NCI-H1694 treated with DMSO at 0.1 percent for 48 hours (cell line): ENCODE data around the gene ZNF652.
A peak's percentile ranks its signal among the peaks of the same experiment; 100 is the strongest.
"Not testable (repeated sequence)": the region's sequence is repeated elsewhere in the genome, so short reads cannot be mapped to it uniquely, and the experiment has no call there.

Source experiments
- DNase-seq: peaks from one replicate; lab custom pipeline; 2025; lab: John Stamatoyannopoulos, UW

ZNF652 gene

DNA sequence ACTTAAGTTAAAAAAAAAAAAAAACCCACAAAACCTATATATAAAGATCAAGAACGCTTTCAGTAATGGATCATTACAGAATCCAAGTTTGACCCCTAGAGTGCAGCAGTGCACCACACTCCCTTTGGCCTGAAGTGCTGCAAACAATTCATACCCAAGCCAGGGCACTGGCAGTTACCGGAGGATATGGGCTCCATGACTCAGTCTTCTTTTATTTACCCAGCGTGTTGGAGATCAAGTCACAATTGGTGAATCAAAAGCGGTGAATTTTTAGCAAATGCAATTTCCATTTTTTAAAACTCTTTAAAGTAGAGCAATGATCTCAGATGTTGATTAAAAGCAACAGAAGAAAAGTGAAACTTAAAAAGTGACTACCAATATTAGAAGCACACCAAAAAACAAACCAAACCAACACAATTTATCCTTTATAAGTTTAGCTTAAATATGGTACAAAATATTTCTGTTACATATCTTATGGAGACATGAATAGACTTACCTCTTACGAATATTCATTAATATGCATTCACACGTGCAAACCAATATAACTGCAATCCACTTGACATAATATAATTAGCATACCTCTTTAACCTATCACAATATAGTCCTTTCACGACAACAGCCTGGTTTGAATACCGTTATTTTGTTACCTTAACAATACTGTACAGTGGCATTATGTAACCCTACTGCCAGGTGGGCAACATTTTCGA is 46.3 kb downstream of the ZNF652 start:
- peak; percentile 79 for DNase-seq

DNA sequence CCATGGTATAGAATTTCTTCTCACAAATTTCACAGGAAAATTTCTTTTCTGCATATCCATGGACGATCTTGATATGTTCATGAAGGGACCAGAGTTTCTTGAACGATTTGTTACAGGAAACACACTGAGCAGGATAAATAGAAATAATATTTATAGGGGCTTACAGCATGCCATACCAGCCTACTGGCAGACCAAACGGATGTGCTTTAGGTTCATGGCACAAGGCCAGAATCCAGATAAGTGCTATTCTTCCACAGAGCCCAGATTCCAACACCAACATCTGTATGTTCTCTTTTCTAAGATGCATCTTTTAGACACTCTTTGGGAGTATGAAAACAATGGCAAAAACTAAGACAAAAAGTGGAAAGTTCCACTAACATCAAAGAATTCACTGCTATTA is 49.3 kb downstream of the ZNF652 start:
- DNase-seq = no peak

DNA sequence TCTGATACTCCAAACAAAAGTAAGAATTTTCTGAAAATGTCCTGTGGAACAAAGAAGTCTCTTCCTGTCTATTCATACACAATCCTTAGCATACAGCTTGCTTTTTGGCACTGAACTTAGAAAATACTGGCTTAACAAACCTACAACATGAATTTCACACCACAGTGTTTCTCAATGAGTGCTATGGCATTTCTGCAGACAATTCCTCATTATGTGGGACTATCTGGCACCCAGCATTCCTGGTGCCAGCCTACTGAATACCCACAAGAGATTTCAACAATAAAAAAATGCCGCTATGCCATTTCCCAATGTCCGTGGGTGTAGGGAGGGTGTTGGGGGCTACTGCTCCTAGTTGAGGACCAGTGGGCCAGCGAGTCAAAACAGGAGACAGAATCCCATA is 62.1 kb downstream of the ZNF652 start:
- DNase-seq = no peak

DNA sequence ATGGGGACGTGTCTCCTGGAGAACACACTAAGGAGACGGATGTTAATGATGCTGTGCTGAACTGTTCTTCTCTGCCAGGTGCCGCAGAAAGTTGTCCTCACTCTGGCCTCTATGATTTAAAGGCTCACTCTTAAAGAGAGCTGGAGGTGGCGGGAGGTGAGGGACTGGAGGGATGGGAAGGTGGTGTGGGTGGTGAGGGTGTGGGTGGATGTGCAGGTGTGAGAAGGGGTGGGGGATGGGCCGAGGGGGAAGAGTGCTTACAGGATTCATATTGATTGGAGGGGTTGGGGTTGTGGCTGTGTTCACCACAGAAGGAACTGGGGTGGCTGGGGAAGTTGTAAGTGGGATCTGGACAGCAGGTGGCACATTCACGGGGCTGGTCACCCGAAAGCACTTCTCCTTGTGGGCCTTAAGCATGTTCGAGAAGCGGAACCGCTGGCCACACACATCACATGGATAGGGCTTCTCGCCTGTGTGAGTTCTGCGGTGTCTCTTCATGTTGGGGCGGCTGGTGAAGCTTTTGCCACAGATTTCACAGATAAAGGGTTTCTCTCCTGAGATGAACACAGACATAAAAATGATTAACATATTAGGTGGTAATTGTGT is 63.6 kb downstream of the ZNF652 start:
- DNase-seq = no peak

DNA sequence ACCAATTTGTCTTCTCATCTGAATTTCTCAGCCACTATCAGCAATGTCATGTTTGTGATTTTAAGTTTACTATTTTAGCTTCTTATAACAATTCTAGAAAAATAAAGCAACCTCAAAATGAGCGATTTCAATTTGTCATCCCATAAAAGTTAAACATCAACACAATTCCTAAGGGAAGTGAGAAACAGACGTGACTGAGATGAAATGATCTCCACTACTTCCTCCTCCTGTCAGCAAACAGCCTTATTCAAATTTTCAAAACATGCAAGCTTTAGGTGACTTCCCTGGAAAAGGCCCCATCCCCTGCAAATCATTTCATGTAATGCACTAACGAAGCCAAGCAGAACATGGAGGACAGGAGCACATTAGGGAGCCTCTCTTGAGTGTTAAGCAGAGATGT is 64.9 kb downstream of the ZNF652 start:
- DNase-seq = no peak

DNA sequence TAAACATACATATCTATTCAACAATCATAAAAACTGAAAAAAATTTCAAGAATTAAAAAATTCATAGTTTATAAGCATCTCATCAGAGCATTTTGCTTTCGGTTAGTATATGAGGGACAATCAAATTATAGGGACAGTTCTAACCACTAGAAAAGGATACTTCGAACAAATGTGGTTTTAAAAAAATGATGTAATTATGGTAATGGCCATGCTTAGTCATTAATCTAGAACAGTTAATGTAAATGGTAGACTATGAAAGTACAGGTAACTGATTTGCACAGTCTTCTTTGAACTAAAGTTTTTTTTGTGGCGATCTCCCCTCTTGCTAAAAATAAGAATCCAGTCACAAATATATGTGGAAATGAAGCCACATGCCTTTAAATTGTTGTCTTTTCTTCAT is 67.9 kb downstream of the ZNF652 start:
- DNase-seq = no peak

DNA sequence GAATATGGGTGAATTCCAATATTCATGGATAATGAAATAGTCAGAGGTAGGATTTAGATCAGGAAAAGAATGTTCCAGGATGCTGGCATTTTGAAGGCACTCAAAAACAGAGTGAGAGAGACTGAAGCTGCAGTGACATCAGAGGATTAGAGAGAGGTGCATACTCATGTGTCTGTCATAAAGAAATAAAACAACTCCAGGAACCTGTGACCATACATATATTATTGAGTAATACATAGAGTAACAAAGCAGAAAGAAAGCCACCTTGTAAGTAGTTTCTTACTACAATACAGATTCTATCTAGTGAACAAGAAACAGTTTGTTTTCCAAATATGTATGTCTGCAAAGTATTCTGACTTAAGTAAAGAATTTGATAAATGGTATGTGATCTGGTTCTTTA is 69.1 kb downstream of the ZNF652 start:
- no peak for DNase-seq

DNA sequence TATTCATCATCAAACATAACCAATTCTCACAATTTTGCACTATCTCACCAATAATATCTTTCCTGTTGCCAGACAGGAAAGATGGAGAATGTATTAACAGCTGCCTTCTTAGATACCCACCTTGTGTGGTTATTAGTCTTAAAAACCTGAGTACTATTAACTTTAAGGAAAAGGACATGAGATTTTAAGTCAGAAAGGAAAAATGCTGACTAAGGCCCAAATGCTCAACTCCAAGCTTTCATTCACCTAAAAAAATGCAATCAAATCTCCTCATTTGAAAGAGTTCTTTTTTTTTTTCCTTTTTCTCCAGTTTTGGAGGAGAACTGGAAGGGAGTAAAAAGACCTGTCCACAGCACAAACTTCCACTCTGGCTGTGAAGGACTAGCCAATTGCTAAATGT is 70.1 kb downstream of the ZNF652 start:
- DNase-seq = no peak

DNA sequence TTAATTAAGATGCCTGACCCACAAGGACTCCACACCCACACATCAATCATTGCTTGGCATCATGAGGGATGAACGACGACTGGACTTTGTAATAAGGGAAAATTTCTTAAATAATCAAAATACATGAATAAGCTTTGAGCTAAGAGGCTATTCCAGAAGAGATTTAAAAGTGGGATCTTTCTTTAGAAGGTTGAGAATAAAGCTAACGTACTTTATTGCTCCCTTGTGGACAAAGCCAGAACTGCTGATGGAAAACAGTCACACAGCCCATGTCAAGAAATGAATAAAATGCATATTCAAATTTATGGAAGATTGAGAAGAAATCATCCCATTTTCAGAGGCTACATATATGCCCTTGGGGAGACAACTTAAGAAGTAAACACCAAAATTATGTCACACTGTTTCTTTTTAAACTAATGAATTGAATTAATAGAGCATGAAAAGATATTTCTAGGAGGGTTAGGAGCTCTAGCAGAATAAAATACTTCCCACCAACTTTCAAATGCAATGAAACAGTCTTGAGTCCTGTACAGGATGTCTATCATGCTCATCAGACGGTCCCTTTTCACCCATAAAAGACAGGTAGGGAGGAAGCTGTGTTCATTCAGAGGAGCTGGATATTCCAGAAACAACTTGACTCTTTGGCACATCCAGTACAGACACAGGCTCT is 71.2 kb downstream of the ZNF652 start:
- DNase-seq = peak; percentile 11

DNA sequence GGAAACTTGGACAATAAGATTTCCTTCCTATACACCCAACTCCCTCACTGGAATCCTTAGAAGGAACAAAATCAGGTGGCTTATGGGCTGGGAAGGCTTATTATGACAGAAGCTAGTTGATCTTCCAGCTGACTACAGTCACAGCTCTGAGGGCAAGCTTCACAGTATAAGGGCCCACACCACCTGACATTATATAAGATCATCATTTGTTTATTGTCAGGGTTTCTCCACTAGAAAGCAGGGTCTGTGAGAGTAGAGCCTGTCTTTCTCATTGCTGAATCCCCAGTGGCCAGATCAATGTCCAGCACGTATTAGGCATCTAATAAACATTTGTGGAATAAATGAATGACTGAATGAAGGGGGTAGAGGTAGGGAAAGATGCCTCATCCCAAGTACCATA is 73.7 kb downstream of the ZNF652 start:
- DNase-seq = no peak

DNA sequence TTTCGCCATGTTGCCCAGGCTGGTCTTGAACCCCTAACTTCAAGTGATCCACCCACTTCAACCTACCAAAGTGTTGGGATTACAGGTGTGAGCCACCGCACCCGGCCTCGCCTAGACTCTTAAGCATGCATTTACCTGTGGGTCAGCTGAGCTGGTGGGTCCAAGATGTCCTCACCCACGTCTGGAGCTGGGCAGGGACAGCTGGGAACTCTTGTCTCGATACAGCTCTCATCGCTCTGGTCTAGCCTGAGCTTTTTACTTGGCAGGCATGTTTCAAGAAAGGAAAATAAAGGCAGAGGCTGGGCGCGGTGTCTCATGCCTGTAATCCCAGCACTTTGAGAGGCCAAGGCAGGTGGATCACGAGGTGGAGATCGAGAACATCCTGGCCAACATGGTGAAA is 74.6 kb downstream of the ZNF652 start:
- no peak for DNase-seq

DNA sequence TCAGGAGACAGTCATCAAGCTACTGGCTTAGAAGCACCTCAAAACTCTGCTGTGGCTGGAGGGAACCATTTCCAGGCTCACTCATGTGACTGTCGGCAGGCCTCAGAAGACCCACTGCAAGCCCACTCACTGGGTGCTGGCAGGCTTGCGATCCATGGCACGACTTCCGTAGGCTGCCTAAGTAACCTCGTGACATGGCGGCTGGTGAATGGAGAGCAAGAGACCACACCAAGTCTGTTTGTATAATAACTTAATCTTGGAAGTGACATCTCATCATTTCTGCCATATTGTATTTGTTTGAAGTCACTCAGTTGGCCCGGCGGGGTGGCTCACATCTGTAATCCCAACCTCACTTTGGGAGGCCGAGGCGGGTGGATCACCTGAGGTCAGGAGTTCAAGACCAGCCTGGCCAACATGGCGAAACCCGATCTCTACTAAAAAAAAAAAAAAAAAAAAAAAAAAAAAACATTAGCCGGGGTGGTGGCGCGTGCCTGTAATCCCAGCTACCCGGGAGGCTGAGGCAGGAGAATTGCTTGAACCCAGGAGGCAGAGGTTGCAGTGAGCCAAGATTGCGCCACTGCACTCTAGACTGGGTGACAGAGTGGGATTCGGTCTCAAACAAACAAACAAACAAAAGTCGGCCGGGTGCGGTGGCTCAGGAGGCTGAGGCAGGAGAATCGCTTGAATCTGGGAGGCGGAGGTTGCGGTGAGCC is 75.6 kb downstream of the ZNF652 start:
- DNase-seq = not testable (repeated sequence)

DNA sequence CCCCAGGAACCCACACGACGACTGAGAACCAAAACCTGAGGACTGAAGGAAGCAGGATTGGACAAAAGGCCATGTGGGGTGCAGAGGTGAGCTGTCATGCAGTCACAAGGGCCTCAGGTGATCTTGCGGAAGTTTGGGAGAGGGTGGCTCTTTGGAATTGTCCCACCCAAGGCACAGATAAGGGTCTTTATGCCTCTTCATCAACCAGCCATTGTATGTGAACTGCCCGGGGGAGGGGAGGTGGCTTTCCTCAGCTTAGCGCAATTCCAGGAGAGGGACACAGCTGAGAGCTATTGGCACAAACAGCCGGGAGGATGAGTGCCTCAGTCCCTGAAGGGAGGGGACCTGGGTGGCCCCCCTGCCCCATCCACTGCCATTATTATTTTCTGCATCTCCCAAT is 76.3 kb downstream of the ZNF652 start:
- DNase-seq = no peak

DNA sequence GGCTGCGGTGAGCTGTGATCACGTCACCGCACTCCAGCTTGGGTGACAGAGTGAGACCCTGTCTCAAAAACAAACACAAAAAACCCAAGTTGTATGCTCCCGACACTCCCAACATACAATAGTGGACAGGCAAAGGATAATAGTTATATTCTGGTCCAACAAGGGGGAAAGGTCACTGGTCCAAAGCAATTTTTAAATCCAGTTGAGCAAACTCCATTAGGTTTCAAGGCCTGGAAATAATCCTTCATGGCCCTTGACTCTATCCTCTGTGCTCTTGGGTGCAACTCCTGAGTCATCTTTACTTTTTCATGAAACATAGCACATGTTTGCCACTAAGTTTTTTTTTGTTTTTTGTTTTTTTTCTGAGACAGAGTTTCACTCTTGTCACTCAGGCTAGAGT is 81.1 kb downstream of the ZNF652 start:
- no peak for DNase-seq

DNA sequence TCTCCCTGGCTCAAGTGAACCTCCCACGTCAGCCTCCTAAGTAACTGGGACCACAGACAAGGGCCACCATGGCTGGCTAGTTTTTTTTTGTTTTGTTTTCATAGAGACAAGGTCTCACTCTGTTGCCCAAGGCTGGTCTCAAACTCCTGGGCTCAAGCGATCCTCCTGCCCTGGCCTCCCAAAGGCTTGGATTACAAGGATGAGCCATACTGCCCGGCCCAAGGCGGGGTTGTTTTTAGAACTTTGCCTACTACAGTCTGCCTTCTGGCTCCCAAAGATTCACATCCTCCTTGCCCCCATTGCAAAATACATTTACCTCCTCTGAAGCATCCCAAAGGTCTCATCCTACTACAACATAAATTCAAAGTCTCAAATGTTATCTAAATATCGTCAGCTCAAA is 82.0 kb downstream of the ZNF652 start:
- no peak for DNase-seq

DNA sequence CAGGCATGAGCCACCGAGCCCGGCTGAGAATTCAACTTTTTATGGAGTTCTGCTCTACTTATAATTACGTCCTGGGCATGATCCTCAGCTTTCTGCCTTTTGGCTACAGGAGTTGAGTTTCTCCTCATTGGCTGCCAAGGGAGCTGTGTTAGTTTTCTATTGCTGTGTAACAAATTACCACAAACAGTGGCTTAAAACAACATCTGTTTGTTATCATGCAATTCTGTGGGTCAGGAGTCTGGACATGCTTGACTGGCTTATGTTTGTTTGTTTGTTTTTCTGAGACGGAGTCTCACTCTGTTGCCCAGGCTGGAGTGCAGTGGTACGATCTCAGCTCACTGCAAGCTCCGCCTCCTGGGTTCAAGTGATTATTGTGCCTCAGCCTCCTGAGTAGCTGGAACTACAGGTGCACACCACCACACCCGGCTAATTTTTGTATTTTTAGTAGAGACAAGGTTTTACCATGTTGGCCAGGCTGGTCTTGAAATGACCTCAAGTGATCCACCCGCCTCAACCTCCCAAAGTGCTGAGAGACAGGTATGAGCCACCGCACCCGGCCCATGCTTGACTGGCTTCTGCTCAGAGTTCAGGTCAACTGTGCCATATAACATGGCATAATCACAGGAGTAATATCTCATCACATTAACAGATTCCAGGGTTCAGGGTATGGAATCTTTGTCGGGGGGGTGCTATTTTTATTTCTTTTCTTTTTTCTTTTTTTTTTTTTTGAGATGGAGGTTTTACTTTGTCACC is 82.6 kb downstream of the ZNF652 start:
- DNase-seq = not testable (repeated sequence)

DNA sequence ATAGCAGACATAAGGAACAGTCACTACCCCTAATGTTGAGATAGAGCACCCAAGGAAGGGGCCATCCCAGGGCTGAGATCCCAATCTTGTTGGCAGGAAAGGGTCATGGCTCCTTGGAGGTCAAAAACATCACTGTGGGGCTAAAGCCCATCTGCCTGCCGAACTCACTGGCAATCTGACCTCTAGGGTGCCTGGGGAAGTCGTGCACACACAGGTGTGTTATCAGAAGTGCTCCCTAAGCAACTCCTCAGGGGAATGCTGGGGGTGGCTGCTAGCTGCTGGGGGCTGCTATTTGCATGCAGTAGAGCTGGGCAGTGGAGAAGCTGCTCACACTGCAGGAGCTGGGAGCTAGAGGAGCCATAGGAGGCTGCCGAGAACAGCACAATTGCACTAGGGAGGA is 84.0 kb downstream of the ZNF652 start:
- no peak for DNase-seq

DNA sequence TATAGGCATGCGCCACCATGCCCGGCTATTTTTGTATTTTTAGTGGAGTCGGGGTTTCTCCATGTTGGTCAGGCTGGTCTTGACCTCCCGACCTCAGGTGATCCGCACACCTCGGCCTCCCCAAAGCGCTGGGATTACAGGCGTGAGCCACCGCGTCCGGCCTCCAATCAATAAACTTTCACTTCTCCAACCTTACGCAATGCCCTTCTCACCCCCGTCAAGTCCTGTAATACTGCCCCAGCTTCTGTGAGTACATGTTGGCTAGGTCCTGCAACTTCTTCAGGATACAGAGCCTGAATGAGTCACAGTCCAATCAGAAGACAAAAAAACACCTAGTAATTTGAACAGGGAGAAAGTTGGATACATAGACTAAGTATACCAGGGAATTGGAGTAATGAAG is 84.4 kb downstream of the ZNF652 start:
- DNase-seq = no peak

DNA sequence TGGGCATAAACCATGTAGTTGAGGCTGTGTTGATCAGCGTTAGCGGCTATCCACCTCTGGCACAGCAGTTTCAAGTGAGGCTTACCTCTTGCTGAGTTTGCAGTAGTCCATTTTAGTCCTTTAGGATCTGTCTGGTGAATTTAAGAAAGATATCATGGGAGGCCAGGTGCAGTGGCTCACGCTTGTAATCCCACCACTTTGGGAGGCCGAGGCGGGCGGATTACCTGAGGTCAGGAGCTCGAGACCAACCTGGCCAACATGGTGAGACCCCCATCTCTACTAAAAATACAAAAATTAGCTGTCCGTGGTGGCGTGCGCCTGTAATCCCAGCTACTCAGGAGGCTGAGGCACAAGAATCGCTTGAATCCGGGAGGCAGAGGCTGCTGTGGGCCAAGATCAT is 86.1 kb downstream of the ZNF652 start:
- DNase-seq = not testable (repeated sequence)

DNA sequence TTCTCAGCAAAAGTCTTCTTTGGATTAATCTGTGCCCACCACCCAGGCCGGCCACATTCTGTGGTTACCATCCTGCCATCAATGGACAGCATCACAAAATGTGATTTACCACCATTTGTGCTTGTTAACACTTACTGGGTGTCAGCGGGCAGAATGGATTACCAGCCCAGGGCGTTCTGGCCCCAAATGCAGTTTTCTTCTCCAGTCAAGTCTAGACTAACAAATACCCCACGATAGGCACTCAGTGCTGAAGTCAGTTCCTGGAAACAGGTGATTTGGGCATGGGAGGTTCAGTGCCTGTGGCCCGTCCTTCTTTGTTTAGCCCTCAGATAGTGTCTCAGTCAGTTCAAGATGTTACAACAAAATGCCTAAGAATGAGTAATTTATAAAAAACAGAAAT is 92.7 kb downstream of the ZNF652 start:
- DNase-seq = no peak

DNA sequence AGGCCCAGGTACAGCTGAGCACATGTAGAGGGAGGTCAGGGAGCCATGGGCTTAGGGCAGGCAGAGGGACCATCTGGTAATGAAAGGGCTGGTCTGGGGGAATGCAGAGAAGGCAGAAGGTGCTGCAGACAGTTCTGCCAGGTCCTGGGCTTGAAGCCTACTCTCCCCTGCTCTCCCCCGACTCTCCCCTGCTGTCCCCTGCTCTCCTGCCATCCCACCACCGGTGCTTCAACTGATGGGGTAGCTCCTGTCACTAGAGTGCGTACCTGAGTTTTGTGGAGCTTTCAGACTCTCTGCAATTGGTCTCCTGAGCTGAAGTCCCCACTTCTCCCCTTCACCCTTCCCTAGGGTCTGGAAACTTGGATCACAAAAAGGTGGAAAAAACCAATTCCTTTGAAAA is 94.1 kb downstream of the ZNF652 start:
- DNase-seq = no peak

DNA sequence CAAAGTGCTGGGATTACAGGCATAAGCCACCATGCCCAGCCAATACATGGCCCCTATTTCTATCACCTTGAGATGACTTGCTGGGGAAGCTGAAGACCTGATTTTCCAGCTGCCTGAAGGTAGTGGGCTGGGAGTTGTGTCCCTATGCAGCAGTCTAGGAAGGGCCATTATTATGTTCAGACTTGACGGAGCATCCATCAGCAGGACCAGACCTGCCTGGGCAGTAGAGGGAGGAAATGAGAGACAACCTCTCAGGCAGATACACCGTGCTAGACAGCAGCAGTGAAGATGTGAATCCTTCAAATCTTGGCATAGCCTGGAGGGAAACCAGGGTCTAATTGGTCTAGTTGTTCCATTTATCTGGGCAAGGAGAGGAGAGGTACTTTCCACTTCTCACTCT is 95.8 kb downstream of the ZNF652 start:
- no peak for DNase-seq
